CD4-positive, alpha-beta T cell treated with Interleukin-4 for 1 hour (primary cell): ENCODE measurements around the gene CBX2.
"Not testable (repeated sequence)": the region's sequence is repeated elsewhere in the genome, so short reads cannot be mapped to it uniquely, and the experiment has no call there.

Experiments
- DNase-seq, 2 donors: peaks; one replicate each; pipeline ENCODE4 v3.0.0-alpha.2; 2020 to 2022

The CBX2 gene

GRCh38 chr17:79772726-79773125, 5.2 kb upstream of the CBX2 start:
- DNase-seq = not testable (repeated sequence)

- no peak for DNase-seq
Measured at GRCh38 chr17:79774561-79774975, 3.4 kb upstream of the CBX2 start.

- no peak for DNase-seq
Measured at GRCh38 chr17:79775632-79776031, 2.3 kb upstream of the CBX2 start.

- DNase-seq = no peak
Measured at GRCh38 chr17:79776376-79777119, 1.4 kb upstream of the CBX2 start.

- DNase-seq = peak in 1 of 2 donors; percentile 30
Measured at GRCh38 chr17:79777120-79777893, 641 bp upstream of the CBX2 start.

- no peak for DNase-seq
Measured at GRCh38 chr17:79778504-79779083, 646 bp downstream of the CBX2 start.

GRCh38 chr17:79779084-79779529, 1.2 kb downstream of the CBX2 start:
- DNase-seq = no peak

- no peak for DNase-seq
Measured at GRCh38 chr17:79779661-79780365, 1.9 kb downstream of the CBX2 start.

GRCh38 chr17:79781012-79781650, 3.2 kb downstream of the CBX2 start:
- no peak for DNase-seq

GRCh38 chr17:79781736-79782575, 4.0 kb downstream of the CBX2 start:
- no peak for DNase-seq

GRCh38 chr17:79783891-79784290, 5.9 kb downstream of the CBX2 start:
- DNase-seq = no peak

GRCh38 chr17:79784353-79785016, 6.5 kb downstream of the CBX2 start:
- no peak for DNase-seq

- no peak for DNase-seq
Measured at GRCh38 chr17:79785017-79785899, 7.3 kb downstream of the CBX2 start.

- DNase-seq = no peak
Measured at GRCh38 chr17:79785900-79786810, 8.2 kb downstream of the CBX2 start.

GRCh38 chr17:79786930-79787643, 9.1 kb downstream of the CBX2 start:
- no peak for DNase-seq

- no peak for DNase-seq
Measured at GRCh38 chr17:79788455-79788854, 10.5 kb downstream of the CBX2 start.

GRCh38 chr17:79788989-79789942, 11.3 kb downstream of the CBX2 start:
- DNase-seq = no peak
